Type B pancreatic cell (in vitro differentiated cells): ENCODE data around the gene OR2H2. TPM values are rescaled to one million over a fixed set of nuclear protein-coding genes. Genes with fewer than 3 reads are reported as not detected.

Experiments
- DNase-seq: peaks from one replicate; pipeline ENCODE4 v3.0.0; 2021; ENCODE audit warnings: mixed read lengths; ENCODE audit not compliant: unreplicated experiment; ENCODE audit errors: extremely low spot score
- H3K27ac Mint-ChIP-seq: 2 replicates; pipeline ENCODE4 v1.8.0; 2021; ENCODE audit warnings: mild to moderate bottlenecking, mixed read lengths
- H3K27me3 Mint-ChIP-seq: 2 replicates; pipeline ENCODE4 v1.8.0; 2021; ENCODE audit warnings: mixed read lengths
- H3K36me3 Mint-ChIP-seq: 2 replicates; pipeline ENCODE4 v1.8.0; 2021; ENCODE audit warnings: mixed read lengths
- H3K4me1 Mint-ChIP-seq: one replicate; pipeline ENCODE4 v1.8.0; 2021; ENCODE audit warnings: mixed read lengths; ENCODE audit not compliant: unreplicated experiment
- H3K4me3 Mint-ChIP-seq: 2 replicates; pipeline ENCODE4 v1.8.0; 2021; ENCODE audit warnings: mild to moderate bottlenecking, mixed read lengths
- H3K9me3 Mint-ChIP-seq: 2 replicates; pipeline ENCODE4 v1.8.0; 2021; ENCODE audit warnings: mixed read lengths
- total RNA-seq: library from RNA; stranded (reverse); gene quantifications from 2 replicates; pipeline ENCODE4 v1.2.1, GENCODE V29; 2021; ENCODE audit warnings: low replicate concordance
- TF ChIP-seq, protein P1 (sequence below): fragments of 200-600 bp; sonication (generic); conservative IDR thresholded peaks from 2 replicates; pipeline ENCODE4 v1.5.0; 2021; ENCODE audit warnings: antibody characterized with exemption, mild to moderate bottlenecking

Gene OR2H2
- total RNA-seq, 1 donor from 2014 or later: not detected

DNA sequence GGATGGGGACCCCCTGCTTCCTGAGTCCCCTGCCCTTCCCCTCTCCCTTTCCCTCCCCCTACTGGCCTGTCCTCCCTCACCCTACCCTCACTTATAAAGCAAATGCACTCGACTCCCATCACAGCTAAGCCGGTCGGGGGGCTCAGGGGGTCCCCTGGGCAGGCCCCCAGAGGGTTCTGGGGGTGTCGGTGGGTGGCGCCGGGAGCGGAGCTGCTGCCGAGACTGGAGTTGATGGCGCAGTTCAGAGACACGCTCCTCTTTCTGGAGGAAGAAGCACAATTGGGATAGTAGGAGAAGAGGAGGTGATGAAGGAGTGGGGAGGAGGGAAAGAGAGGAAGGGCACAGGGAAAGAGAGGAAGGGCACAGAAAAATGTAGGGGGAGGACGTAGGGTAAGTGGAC is 18.5 kb downstream of the OR2H2 start:
- no peak overlapping the region for H3K27ac Mint-ChIP-seq
- TF ChIP-seq, protein P1, sequence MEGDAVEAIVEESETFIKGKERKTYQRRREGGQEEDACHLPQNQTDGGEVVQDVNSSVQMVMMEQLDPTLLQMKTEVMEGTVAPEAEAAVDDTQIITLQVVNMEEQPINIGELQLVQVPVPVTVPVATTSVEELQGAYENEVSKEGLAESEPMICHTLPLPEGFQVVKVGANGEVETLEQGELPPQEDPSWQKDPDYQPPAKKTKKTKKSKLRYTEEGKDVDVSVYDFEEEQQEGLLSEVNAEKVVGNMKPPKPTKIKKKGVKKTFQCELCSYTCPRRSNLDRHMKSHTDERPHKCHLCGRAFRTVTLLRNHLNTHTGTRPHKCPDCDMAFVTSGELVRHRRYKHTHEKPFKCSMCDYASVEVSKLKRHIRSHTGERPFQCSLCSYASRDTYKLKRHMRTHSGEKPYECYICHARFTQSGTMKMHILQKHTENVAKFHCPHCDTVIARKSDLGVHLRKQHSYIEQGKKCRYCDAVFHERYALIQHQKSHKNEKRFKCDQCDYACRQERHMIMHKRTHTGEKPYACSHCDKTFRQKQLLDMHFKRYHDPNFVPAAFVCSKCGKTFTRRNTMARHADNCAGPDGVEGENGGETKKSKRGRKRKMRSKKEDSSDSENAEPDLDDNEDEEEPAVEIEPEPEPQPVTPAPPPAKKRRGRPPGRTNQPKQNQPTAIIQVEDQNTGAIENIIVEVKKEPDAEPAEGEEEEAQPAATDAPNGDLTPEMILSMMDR: no peak

DNA sequence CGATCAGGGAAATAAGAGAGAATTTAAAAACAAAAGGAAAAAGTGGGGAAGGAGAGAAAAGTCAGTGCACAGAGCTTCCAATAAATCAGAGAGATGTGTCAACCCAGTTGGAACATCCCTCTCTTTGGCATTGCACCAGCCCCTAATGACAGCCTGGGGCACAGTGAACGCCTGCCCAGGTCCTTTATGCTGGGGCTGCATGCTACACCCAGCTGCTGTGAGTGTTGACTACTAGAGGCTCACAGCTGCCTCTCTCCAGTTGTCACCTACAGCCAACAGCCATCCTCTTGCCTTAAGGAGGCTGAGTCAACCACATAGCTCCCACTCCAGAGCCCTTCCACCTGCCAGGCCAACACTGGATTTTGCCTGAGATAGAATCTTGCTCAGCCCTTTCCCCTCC is 19.0 kb downstream of the OR2H2 start:
- H3K27me3 Mint-ChIP-seq: no peaks in the 10 kb centered on the region
- no peak overlapping the region for H3K27ac Mint-ChIP-seq
- H3K36me3 Mint-ChIP-seq: peaks cover 42% of the 10 kb centered on the region
- TF ChIP-seq, protein P1: no peak
- no peak overlapping the region for H3K4me3 Mint-ChIP-seq
- DNase-seq: no peak
- H3K9me3 Mint-ChIP-seq: no peaks in the 10 kb centered on the region
- peaks cover 8% of the 10 kb centered on the region for H3K4me1 Mint-ChIP-seq

More for the DNA sequence above, 18.5 kb downstream of the OR2H2 start:
- Mint-ChIP-seq H3K9me3 (no peaks in the 10 kb centered on the region), H3K4me3 (no peak overlapping the region), H3K27me3 (no peaks in the 10 kb centered on the region), H3K36me3 (peaks cover 41% of the 10 kb centered on the region), H3K4me1 (peaks cover 8% of the 10 kb centered on the region)
- no peak for DNase-seq

DNA sequence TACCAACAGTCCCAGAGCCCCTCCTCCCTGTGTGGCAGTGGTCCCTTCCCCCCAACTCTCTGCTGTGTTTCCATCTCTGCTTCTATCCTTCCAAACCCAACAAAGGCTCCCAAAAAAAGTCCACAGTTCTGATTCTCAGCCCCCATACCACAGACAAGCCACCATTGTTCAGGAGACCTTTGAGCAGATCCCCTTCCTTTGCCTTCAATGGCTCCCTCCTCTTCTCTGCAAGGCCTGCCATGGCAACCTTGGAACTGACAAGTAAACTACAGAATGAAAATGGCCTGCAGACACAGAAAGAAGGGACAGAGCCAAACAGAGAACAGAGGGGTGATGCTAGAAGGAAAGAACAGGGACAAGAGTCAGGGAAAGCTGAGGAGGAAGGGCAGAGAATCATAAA is 23.2 kb downstream of the OR2H2 start:
- peaks cover 37% of the 10 kb centered on the region for H3K36me3 Mint-ChIP-seq
- TF ChIP-seq, protein P1: no peak
- no peaks in the 10 kb centered on the region for H3K27me3 Mint-ChIP-seq

DNA sequence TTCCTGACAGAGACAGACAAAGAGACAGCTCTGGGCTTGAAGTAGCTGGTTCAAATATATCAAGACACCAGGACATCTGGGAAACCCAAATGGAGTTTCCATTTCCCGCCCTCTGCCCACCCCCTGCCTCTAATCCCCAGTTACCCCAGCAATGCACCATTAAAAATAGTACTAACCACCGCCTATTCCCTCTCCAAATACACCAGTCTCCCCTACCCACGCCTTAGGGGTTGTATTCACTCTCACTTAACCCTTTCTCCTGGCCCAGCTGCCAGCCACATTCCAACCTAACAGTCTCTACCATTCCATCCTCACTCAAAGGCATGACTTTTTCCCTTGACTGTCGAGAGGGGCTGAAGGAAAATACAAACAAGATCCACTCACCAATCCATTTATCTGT is 25.6 kb downstream of the OR2H2 start:
- Mint-ChIP-seq H3K27ac (no peak overlapping the region), H3K4me3 (no peak overlapping the region), H3K9me3 (no peaks in the 10 kb centered on the region), H3K27me3 (no peaks in the 10 kb centered on the region), H3K36me3 (peaks cover 49% of the 10 kb centered on the region), H3K4me1 (no peaks in the 10 kb centered on the region)
- DNase-seq: no peak
- TF ChIP-seq, protein P1: no peak

More for the DNA sequence above, 23.2 kb downstream of the OR2H2 start:
- H3K9me3 Mint-ChIP-seq: no peaks in the 10 kb centered on the region
- no peak for DNase-seq
- peaks cover 2% of the 10 kb centered on the region for H3K4me1 Mint-ChIP-seq
- no peak overlapping the region for H3K4me3 Mint-ChIP-seq
- no peak overlapping the region for H3K27ac Mint-ChIP-seq

DNA sequence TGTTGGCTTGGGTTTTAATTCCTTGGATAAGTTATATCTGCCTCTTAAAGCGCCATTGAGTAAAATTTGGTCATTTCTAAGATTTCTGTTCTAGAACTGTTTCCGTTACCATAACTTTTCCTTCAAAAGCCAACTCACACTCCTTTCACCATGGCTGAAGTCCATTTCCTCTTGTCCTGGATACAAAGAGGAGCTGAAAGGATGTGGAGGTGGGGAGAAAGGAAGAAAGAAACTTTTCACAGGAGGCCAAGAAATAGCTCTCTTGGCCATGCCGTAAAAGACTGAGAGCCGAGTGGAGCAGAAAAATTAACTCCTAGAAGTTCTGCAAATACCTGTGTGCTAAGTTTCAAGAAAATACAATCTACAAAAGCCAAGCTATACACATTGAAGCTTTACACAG is 26.5 kb downstream of the OR2H2 start:
- TF ChIP-seq, protein P1: no peak
- Mint-ChIP-seq H3K9me3 (no peaks in the 10 kb centered on the region), H3K4me1 (no peaks in the 10 kb centered on the region), H3K27me3 (no peaks in the 10 kb centered on the region), H3K36me3 (peaks cover 40% of the 10 kb centered on the region), H3K4me3 (no peak overlapping the region), H3K27ac (no peak overlapping the region)
- DNase-seq: no peak
